Measurements from ENCODE around the gene RIPOR2. TPM values are rescaled to one million over a fixed set of nuclear protein-coding genes. Genes with fewer than 3 reads are reported as not detected.

RIPOR2 gene
- total and polyA plus RNA-seq, 10 of the 15 experiments (the other 5 are each of a cell fraction or from before 2014, with no cell fraction given), result 22.2 to 48.2 (median 34.7) TPM

GRCh38 chr6:24757611-24758010, 178.1 kb downstream of the RIPOR2 start (continued):
- TF ChIP-seq NR2F1 (conservative IDR thresholded peaks at IDR 0.05) (no peak), FOS (IDR thresholded peaks at IDR 0.05; ENCODE audit: borderline replicate concordance, extremely low read depth, insufficient read length) (no peak), BRCA1 (IDR thresholded peaks at IDR 0.05; ENCODE audit: low read depth, low read length) (no peak), MEF2B (IDR thresholded peaks at IDR 0.05; ENCODE audit: partially characterized antibody, poor library complexity, severe bottlenecking) (no peak)

GRCh38 chr6:24755279-24755678, 180.5 kb downstream of the RIPOR2 start:
- Histone ChIP-seq H3K9ac (ENCODE audit: control insufficient read depth, insufficient read depth, low read length) (no peak overlapping the region), H3K27ac (ENCODE audit: control insufficient read depth, insufficient read depth) (no peak overlapping the region), H3K4me1 (ENCODE audit: control insufficient read depth, insufficient read depth, low read length) (no peaks in the 10 kb centered on the region), H3K4me3 (no peak overlapping the region), H3K36me3 (ENCODE audit: control insufficient read depth in 2 of 2, insufficient read depth in 2 of 2, low read length in 1 of 2) (no peaks in the 10 kb centered on the region), H4K20me1 (ENCODE audit: control insufficient read depth, insufficient read depth) (no peaks in the 10 kb centered on the region), H3K27me3 (replicated peaks in 1 of 2; ENCODE audit: control insufficient read depth in 2 of 2, insufficient read depth in 2 of 2, low read length in 1 of 2) (no peaks in the 10 kb centered on the region), H2AFZ (ENCODE audit: control insufficient read depth, low read depth, low read length) (no peak overlapping the region), H3K4me2 (ENCODE audit: control insufficient read depth, insufficient read depth) (no peak overlapping the region), H3K79me2 (ENCODE audit: control insufficient read depth, insufficient read depth, low read length) (no peaks in the 10 kb centered on the region), H3K9me3 (replicated peaks; ENCODE audit: control insufficient read depth, insufficient read depth, low read length) (peaks cover 2% of the 10 kb centered on the region; the same call in 2 of the 3 replicates)
- DNase-seq (ENCODE audit: low read depth, low spot score) (no peak), ATAC-seq (no peak), FAIRE-seq (no peak)
- CTCF ChIA-PET, result interaction anchor here (0.7 to 2.6 kb wide), 3 partner anchors 11 to 1071 kb away, joined by 3 to 8 read pairs (median 3); no protein-coding TSS in a partner anchor
- in situ Hi-C loops (cut with MboI), result no loop called here
- POLR2A ChIA-PET, result no interaction called here
- RAD21 ChIA-PET (ENCODE audit: unreplicated experiment), result no interaction called here
- SMC1A ChIA-PET (ENCODE audit: uncharacterized antibody, unreplicated experiment), result no interaction called here
- no TSS peak for BruUV-seq (replicated peaks)
- intact Hi-C loops (cut with micrococcal nuclease; ENCODE audit: unreplicated experiment), result no loop called here
- TF ChIP-seq, protein P1, sequence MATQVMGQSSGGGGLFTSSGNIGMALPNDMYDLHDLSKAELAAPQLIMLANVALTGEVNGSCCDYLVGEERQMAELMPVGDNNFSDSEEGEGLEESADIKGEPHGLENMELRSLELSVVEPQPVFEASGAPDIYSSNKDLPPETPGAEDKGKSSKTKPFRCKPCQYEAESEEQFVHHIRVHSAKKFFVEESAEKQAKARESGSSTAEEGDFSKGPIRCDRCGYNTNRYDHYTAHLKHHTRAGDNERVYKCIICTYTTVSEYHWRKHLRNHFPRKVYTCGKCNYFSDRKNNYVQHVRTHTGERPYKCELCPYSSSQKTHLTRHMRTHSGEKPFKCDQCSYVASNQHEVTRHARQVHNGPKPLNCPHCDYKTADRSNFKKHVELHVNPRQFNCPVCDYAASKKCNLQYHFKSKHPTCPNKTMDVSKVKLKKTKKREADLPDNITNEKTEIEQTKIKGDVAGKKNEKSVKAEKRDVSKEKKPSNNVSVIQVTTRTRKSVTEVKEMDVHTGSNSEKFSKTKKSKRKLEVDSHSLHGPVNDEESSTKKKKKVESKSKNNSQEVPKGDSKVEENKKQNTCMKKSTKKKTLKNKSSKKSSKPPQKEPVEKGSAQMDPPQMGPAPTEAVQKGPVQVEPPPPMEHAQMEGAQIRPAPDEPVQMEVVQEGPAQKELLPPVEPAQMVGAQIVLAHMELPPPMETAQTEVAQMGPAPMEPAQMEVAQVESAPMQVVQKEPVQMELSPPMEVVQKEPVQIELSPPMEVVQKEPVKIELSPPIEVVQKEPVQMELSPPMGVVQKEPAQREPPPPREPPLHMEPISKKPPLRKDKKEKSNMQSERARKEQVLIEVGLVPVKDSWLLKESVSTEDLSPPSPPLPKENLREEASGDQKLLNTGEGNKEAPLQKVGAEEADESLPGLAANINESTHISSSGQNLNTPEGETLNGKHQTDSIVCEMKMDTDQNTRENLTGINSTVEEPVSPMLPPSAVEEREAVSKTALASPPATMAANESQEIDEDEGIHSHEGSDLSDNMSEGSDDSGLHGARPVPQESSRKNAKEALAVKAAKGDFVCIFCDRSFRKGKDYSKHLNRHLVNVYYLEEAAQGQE (IDR thresholded peaks at IDR 0.05; ENCODE audit: low read depth, low read length), result no peak
- TF ChIP-seq CHD4 (IDR thresholded peaks at IDR 0.05), result no peak
- TF ChIP-seq SMARCA5 (IDR thresholded peaks at IDR 0.05), result no peak
- TF ChIP-seq TCF3 (IDR thresholded peaks at IDR 0.05; ENCODE audit: borderline replicate concordance, insufficient read depth, low read depth, low read length), result no peak
- TF ChIP-seq, protein P2, sequence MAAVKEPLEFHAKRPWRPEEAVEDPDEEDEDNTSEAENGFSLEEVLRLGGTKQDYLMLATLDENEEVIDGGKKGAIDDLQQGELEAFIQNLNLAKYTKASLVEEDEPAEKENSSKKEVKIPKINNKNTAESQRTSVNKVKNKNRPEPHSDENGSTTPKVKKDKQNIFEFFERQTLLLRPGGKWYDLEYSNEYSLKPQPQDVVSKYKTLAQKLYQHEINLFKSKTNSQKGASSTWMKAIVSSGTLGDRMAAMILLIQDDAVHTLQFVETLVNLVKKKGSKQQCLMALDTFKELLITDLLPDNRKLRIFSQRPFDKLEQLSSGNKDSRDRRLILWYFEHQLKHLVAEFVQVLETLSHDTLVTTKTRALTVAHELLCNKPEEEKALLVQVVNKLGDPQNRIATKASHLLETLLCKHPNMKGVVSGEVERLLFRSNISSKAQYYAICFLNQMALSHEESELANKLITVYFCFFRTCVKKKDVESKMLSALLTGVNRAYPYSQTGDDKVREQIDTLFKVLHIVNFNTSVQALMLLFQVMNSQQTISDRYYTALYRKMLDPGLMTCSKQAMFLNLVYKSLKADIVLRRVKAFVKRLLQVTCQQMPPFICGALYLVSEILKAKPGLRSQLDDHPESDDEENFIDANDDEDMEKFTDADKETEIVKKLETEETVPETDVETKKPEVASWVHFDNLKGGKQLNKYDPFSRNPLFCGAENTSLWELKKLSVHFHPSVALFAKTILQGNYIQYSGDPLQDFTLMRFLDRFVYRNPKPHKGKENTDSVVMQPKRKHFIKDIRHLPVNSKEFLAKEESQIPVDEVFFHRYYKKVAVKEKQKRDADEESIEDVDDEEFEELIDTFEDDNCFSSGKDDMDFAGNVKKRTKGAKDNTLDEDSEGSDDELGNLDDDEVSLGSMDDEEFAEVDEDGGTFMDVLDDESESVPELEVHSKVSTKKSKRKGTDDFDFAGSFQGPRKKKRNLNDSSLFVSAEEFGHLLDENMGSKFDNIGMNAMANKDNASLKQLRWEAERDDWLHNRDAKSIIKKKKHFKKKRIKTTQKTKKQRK (IDR thresholded peaks at IDR 0.05; ENCODE audit: low read depth, low read length), result no peak
- TF ChIP-seq, protein P3, sequence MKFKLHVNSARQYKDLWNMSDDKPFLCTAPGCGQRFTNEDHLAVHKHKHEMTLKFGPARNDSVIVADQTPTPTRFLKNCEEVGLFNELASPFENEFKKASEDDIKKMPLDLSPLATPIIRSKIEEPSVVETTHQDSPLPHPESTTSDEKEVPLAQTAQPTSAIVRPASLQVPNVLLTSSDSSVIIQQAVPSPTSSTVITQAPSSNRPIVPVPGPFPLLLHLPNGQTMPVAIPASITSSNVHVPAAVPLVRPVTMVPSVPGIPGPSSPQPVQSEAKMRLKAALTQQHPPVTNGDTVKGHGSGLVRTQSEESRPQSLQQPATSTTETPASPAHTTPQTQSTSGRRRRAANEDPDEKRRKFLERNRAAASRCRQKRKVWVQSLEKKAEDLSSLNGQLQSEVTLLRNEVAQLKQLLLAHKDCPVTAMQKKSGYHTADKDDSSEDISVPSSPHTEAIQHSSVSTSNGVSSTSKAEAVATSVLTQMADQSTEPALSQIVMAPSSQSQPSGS (IDR thresholded peaks at IDR 0.05; ENCODE audit: low read length), result no peak
- no peak for TF ChIP-seq NR2C1 (IDR thresholded peaks at IDR 0.05)
- no peak for TF ChIP-seq CEBPB (IDR thresholded peaks at IDR 0.05; ENCODE audit: borderline replicate concordance in 1 of 2, low read depth in 2 of 2, low read length in 2 of 2)
- no peak for TF ChIP-seq FOS (IDR thresholded peaks at IDR 0.05; ENCODE audit: borderline replicate concordance, extremely low read depth, insufficient read length)
- TF ChIP-seq USF1 (IDR thresholded peaks at IDR 0.05; ENCODE audit: borderline replicate concordance, extremely low read length, insufficient read depth, low read depth, low read length), result no peak
- no peak for TF ChIP-seq ETV6 (conservative IDR thresholded peaks at IDR 0.05 in 1 of 2, IDR thresholded peaks at IDR 0.05 in 1 of 2; ENCODE audit: borderline replicate concordance in 1 of 2, low read depth in 1 of 2)
